Measurements from ENCODE around the gene USP3.

The USP3 gene

DNA sequence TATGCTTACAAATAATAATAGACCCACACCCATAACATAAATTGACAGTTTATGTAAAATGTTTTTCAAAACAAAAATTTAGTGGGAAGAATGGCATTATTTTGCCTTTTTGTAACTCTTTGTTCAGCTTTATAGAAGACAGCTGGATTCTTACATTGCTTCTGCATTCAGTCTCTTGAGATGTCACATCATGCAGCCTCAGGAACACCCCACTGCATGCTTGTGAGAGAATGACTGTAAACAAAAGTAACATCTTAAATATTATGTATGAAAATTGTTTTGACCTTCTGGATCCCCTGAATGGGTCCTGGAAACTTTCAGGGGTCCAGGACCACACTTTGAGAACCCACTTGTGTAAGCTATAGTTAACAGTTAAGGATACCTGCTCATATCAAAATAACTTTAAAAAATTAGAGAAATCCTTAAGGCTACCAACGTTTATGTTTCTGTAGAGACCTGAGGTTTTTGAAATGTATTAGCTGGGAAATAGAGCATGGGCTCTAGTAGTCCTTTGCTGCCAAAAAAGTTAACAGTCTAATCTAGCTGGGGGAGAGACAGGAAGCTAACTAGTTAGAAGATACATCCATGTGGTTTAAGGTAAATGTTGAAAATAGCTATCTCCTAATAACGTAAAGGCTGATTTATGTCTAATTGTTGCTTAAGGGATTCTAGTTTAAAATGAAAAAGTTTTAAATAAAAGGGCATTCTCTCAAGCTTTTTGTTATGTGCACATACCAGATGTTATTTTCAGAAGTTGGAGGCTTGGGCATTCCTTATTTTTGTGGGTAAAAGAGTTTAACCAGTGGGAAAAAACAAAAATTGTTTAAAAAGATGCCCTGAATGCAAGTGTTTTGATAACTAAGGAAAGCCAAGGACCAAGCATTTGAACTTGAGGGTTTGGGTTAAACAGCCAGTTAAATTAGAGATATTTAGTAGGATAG, 3.8 kb downstream of the USP3 start:
- H3K4me3 ChIP-seq (ENCODE audit: low read depth in 1 of 2, low read length in 1 of 2): peak overlapping the region in 1 of 2 experiments; percentile 86
- peaks cover 74 to 80% of the 10 kb centered on the region in 2 experiments for H3K4me1 ChIP-seq (ENCODE audit: control insufficient read depth in 1 of 2, insufficient read depth in 1 of 2, low read depth in 1 of 2, low read length in 1 of 2)
- peak overlapping the region; percentile 99 for H3K27ac ChIP-seq

DNA sequence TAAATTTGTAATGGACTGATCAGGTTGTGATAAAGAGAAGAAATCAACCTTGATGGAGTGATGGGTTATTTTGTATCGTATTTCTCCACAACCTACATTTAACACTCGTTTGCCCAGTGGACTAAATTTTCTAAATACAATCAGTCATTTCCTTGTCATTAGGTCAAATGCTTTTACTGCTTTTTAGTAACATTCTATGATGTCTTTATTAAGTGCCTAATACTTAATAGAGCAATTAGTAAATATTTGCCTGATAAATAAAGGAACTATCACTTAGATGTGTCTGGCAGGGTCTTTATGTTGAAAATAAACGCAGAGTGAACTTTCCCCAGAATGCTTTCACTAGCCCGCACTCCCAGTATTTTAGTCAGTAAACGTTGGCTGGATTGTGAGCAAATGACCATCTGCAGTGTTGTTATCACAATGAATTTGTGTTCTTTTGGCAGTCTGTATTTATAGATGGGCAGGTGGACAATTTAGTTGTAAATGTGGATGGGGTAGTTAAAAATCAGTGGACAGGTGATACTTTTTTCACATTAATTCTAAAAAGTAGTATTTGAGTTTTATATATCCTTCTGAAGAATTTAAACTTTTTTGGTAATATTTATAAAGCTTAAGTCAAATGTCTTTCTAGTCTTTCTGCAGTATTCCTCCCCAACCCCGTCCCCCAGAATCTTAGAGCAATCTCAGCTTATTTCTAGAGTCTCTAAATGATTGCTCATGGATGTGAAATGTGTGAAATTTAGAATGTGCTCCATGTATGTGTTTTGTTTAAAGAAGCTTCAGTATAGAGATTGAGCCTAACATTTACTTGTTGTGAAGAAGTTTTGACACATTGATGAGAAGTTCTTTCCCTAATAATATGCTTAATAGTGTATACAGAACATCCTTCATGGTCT, 4.9 kb downstream of the USP3 start:
- no peaks in the 10 kb centered on the region for H3K9me3 ChIP-seq
- no peaks in the 10 kb centered on the region for H3K27me3 ChIP-seq
- H3K4me3 ChIP-seq (ENCODE audit: low read depth in 1 of 2, low read length in 1 of 2): no peak overlapping the region
- peak overlapping the region; percentile 99 for H3K27ac ChIP-seq
- H3K36me3 ChIP-seq: no peaks in the 10 kb centered on the region
- no peak for TF ChIP-seq CTCF (IDR thresholded peaks at IDR 0.05)
- H3K4me1 ChIP-seq (ENCODE audit: control insufficient read depth in 1 of 2, insufficient read depth in 1 of 2, low read depth in 1 of 2, low read length in 1 of 2): peaks cover 77 to 83% of the 10 kb centered on the region in 2 experiments

More for the DNA sequence above, 3.8 kb downstream of the USP3 start:
- no peaks in the 10 kb centered on the region for H3K27me3 ChIP-seq
- TF ChIP-seq CTCF (IDR thresholded peaks at IDR 0.05): no peak
- H3K9me3 ChIP-seq: no peaks in the 10 kb centered on the region
- no peaks in the 10 kb centered on the region for H3K36me3 ChIP-seq

GRCh38 chr15:63509955-63510940, 5.9 kb downstream of the USP3 start:
- Histone ChIP-seq H3K9me3 (no peaks in the 10 kb centered on the region), H3K27me3 (no peaks in the 10 kb centered on the region), H3K27ac (peak overlapping the region; percentile 99), H3K4me1 (ENCODE audit: control insufficient read depth in 1 of 2, insufficient read depth in 1 of 2, low read depth in 1 of 2, low read length in 1 of 2) (peaks cover 87 to 92% of the 10 kb centered on the region in 2 experiments), H3K36me3 (no peaks in the 10 kb centered on the region), H3K4me3 (ENCODE audit: low read depth in 1 of 2, low read length in 1 of 2) (no peak overlapping the region)
- no peak for TF ChIP-seq CTCF (IDR thresholded peaks at IDR 0.05)

DNA sequence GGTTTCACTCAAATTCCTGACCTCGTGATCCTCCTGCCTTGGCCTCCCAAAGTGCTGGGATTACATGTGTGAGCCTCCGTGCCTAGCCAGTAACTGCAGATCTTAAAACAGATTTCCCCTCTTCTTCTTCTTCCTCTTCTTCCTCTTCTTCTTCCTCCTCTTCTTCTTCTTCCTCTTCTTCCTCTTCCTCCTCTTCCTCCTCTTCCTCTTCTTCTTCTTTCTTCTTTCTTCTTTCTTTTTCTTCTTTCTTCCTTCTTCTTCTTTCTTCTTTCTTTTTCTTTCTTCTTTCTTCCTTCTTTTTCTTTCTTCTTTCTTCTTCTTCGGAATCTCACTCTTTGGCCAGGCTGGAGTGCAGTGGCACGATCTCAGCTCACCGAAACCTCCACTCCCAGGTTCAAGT, 7.8 kb downstream of the USP3 start:
- no peaks in the 10 kb centered on the region for H3K9me3 ChIP-seq
- H3K4me3 ChIP-seq (ENCODE audit: low read depth in 1 of 2, low read length in 1 of 2): no peak overlapping the region
- H3K4me1 ChIP-seq (ENCODE audit: control insufficient read depth in 1 of 2, insufficient read depth in 1 of 2, low read depth in 1 of 2, low read length in 1 of 2): peaks cover 96 to 98% of the 10 kb centered on the region in 2 experiments
- no peaks in the 10 kb centered on the region for H3K36me3 ChIP-seq
- peak overlapping the region; percentile 61 for H3K27ac ChIP-seq
- no peak for TF ChIP-seq CTCF (IDR thresholded peaks at IDR 0.05)
- no peaks in the 10 kb centered on the region for H3K27me3 ChIP-seq
